Stromal cell of bone marrow (primary cell): ENCODE results near the gene MED9.
A peak's percentile ranks its signal among the peaks of the same experiment; 100 is the strongest.

Experiments used
- DNase-seq: peaks from one replicate; pipeline ENCODE4 v3.0.0-alpha.2; 2012; ENCODE audit warnings: low read depth

Gene MED9

GRCh38 chr17:17505151-17505550, 28.4 kb downstream of the MED9 start:
- no peak for DNase-seq

GRCh38 chr17:17505610-17506171, 28.9 kb downstream of the MED9 start:
- no peak for DNase-seq

GRCh38 chr17:17506181-17506741, 29.5 kb downstream of the MED9 start:
- no peak for DNase-seq

GRCh38 chr17:17506893-17507464, 30.2 kb downstream of the MED9 start:
- no peak for DNase-seq

- DNase-seq, result no peak
These were observed 30.7 kb downstream of the MED9 start for GRCh38 chr17:17507465-17508011.

GRCh38 chr17:17508019-17508535, 31.3 kb downstream of the MED9 start:
- no peak for DNase-seq

- no peak for DNase-seq
These were observed 32.1 kb downstream of the MED9 start for GRCh38 chr17:17508646-17509591.

GRCh38 chr17:17509601-17510425, 33.0 kb downstream of the MED9 start:
- DNase-seq, result no peak

GRCh38 chr17:17510456-17511292, 33.9 kb downstream of the MED9 start:
- no peak for DNase-seq

GRCh38 chr17:17511293-17511741, 34.5 kb downstream of the MED9 start:
- DNase-seq, result no peak

- peak; percentile 83 for DNase-seq
These were observed 35.4 kb downstream of the MED9 start for GRCh38 chr17:17511881-17512858.

- DNase-seq, result no peak
These were observed 36.1 kb downstream of the MED9 start for GRCh38 chr17:17512866-17513265.

- no peak for DNase-seq
These were observed 36.8 kb downstream of the MED9 start for GRCh38 chr17:17513626-17514025.

- DNase-seq, result no peak
These were observed 37.7 kb downstream of the MED9 start for GRCh38 chr17:17514361-17514992.

GRCh38 chr17:17514993-17515933, 38.5 kb downstream of the MED9 start:
- DNase-seq, result peak; percentile 96

GRCh38 chr17:17515934-17516930, 39.4 kb downstream of the MED9 start:
- DNase-seq, result peak; percentile 86
